AG04449 (cell line): ENCODE results near the gene RAB39B.
"Not testable (repeated sequence)": the region's sequence is repeated elsewhere in the genome, so short reads cannot be mapped to it uniquely, and the experiment has no call there.

Source experiments
- CTCF ChIA-PET: fragments of 350-600 bp; formaldehyde crosslinking; extraction: SDS; loops from one replicate; lab custom pipeline; 2021; ENCODE audit warnings: antibody characterized with exemption; lab: Yijun Ruan, JAX
- POLR2A ChIA-PET: fragments of 400-600, 350-600 bp; formaldehyde crosslinking; extraction: SDS; loops from one replicate; lab custom pipeline; 2020; ENCODE audit warnings: antibody characterized with exemption, inconsistent platforms; lab: Yijun Ruan, JAX
- DNase-seq: peaks from one replicate; pipeline ENCODE4 v3.0.0-alpha.2; 2010; ENCODE audit warnings: low read depth, low spot score
- H3K4me3 ChIP-seq: 2 replicates; pipeline ENCODE4 v1.5.1; 2011; ENCODE audit warnings: low read depth, mild to moderate bottlenecking, control low read depth, low read length
- CTCF ChIP-seq: IDR thresholded peaks from one replicate; pipeline ENCODE4 v1.5.1; 2011; ENCODE audit warnings: mild to moderate bottlenecking, moderate library complexity, low read length, control low read depth, inconsistent platforms; ENCODE audit not compliant: insufficient read depth; ENCODE audit errors: missing control alignments

Gene RAB39B

DNA sequence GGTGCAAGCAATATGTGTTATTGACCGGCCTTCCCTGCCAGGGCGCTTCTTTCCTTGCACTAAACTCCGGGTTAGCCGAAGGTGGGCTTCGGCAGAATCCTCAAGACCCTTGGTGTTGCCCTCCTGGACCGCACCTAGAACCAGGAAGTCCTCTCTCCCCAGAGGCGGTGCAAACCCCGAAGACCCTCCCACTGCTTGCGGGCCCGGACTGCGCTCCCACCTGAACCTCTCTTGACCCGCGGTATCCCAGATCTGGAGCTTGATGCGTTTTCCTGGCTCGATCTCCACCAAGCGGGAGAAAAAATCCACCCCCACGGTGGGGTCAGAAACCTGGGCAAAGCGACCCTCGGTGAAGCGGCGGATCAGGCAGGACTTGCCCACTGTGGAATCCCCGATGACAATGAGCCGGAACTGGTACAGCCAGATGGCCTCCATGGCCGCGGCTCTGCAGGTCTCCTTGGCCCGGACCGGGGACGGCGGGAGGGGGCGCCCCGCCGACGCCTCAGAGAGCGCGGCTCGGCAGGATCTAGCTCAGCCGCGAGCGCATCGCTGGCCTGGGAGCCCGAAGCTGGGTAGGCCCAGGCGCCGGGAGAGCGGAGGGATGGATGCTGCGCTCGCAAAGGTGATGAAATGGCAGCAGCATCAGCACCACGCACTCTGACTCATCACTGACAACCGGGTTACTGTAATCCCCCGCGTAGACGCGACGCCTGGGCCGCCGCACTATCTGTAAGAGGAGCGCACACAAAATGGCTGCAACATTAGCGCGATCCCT is at the start of gene RAB39B:
Gene RAB39B, minus strand, starts transcription at position 638 of the 775 bp plus-strand sequence. Its CDS starts 203 bp downstream, at position 435.
- peak within 1 kb of the TSS; percentile 46 for H3K4me3 ChIP-seq
- TF ChIP-seq CTCF, result no peak
- POLR2A ChIA-PET, result no interaction called here
- no peak for DNase-seq
- CTCF ChIA-PET, result no interaction called here

- CTCF ChIA-PET, result no interaction called here
- no peak for DNase-seq
- no peak for TF ChIP-seq CTCF
- POLR2A ChIA-PET, result no interaction called here
- no peak overlapping the region for H3K4me3 ChIP-seq
Measured at GRCh38 chrX:155313766-155314165, 49.5 kb upstream of the RAB39B start.

GRCh38 chrX:155293771-155294170 is 29.5 kb upstream of the RAB39B start:
- no peak overlapping the region for H3K4me3 ChIP-seq
- no peak for TF ChIP-seq CTCF
- DNase-seq, result no peak
- ChIA-PET POLR2A (no interaction called here), CTCF (no interaction called here)

- TF ChIP-seq CTCF, result no peak
- CTCF ChIA-PET, result no interaction called here
- POLR2A ChIA-PET, result no interaction called here
- DNase-seq, result no peak
- H3K4me3 ChIP-seq, result no peak overlapping the region
Measured at GRCh38 chrX:155279873-155280272, 15.6 kb upstream of the RAB39B start.

- DNase-seq, result no peak
- ChIA-PET CTCF (no interaction called here), POLR2A (no interaction called here)
- TF ChIP-seq CTCF, result no peak
- H3K4me3 ChIP-seq, result no peak overlapping the region
Measured at GRCh38 chrX:155270969-155271368, 6.7 kb upstream of the RAB39B start.

GRCh38 chrX:155267995-155268394 is 3.7 kb upstream of the RAB39B start:
- H3K4me3 ChIP-seq, DNase-seq, POLR2A ChIA-PET, CTCF ChIA-PET: not testable (repeated sequence)

DNA sequence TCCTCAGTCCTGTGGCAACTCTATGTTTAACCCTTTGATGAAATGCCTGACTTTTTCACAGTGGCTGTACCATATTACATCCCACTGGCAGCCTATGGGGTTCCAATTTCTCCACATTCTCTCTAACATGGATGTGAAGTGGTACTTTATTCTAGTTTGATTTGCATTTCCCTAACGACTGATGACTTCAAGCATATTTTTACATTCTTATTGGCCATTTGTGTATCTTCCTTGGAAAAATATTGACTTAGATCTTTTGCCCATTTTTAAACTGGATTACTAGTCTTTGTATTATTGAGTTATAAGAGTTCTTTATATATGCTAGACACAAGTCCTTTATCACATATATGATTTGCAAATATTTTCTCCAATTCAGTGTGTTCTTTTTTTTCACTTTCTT is 2.1 kb upstream of the RAB39B start:
- no peak overlapping the region for H3K4me3 ChIP-seq
- POLR2A ChIA-PET, result no interaction called here
- CTCF ChIA-PET, result no interaction called here
- TF ChIP-seq CTCF, result no peak
- DNase-seq, result no peak
